HG03060 (cell line): ENCODE data around the gene GSTO2.
"Not testable (repeated sequence)": the region's sequence is repeated elsewhere in the genome, so short reads cannot be mapped to it uniquely, and the experiment has no call there.

ENCODE experiments used
- ATAC-seq: cut with Tn5 transposase; IDR thresholded peaks from one replicate; pipeline ENCODE4 v1.9.1; 2021; ENCODE audit warnings: low read depth, moderate number of reproducible peaks; ENCODE audit not compliant: unreplicated experiment

Gene GSTO2

GRCh38 chr10:104268713-104269645 lies at the start of gene GSTO2:
Gene GSTO2 (plus strand): TSS chr10:104269184. CDS start chr10:104274916, 5,732 bp downstream.
- ATAC-seq, result peak; percentile 99

- no peak for ATAC-seq
These were observed 48.5 kb upstream of the GSTO2 start for GRCh38 chr10:104220522-104220921.

- no peak for ATAC-seq
These were observed 45.7 kb upstream of the GSTO2 start for GRCh38 chr10:104223304-104223703.

GRCh38 chr10:104230490-104230889 lies 38.5 kb upstream of the GSTO2 start:
- ATAC-seq, result no peak

- peak; percentile 100 for ATAC-seq
These were observed 37.0 kb upstream of the GSTO2 start, which contains the start of gene CFAP43 for GRCh38 chr10:104231784-104232612. Gene CFAP43 (minus strand): TSS chr10:104232364. CDS start chr10:104232246, 118 bp downstream.

- no peak for ATAC-seq
These were observed 36.3 kb upstream of the GSTO2 start for GRCh38 chr10:104232613-104233102.

- no peak for ATAC-seq
These were observed 35.2 kb upstream of the GSTO2 start for GRCh38 chr10:104233817-104234216.

GRCh38 chr10:104234934-104235333 lies 34.0 kb upstream of the GSTO2 start:
- no peak for ATAC-seq

- no peak for ATAC-seq
These were observed 33.2 kb upstream of the GSTO2 start for GRCh38 chr10:104235801-104236200.

GRCh38 chr10:104240078-104240477 lies 28.9 kb upstream of the GSTO2 start:
- no peak for ATAC-seq

GRCh38 chr10:104242545-104242944 lies 26.4 kb upstream of the GSTO2 start:
- no peak for ATAC-seq

GRCh38 chr10:104243009-104243408 lies 26.0 kb upstream of the GSTO2 start:
- not testable (repeated sequence) for ATAC-seq

GRCh38 chr10:104243512-104243911 lies 25.5 kb upstream of the GSTO2 start:
- ATAC-seq, result no peak

- ATAC-seq, result no peak
These were observed 23.8 kb upstream of the GSTO2 start for GRCh38 chr10:104245066-104245632.

- ATAC-seq, result no peak
These were observed 22.0 kb upstream of the GSTO2 start for GRCh38 chr10:104246976-104247375.

- no peak for ATAC-seq
These were observed 21.4 kb upstream of the GSTO2 start for GRCh38 chr10:104247513-104248146.

- ATAC-seq, result not testable (repeated sequence)
These were observed 20.1 kb upstream of the GSTO2 start for GRCh38 chr10:104248931-104249330.

- ATAC-seq, result no peak
These were observed 18.6 kb upstream of the GSTO2 start for GRCh38 chr10:104250371-104250770.

GRCh38 chr10:104251443-104251842 lies 17.5 kb upstream of the GSTO2 start:
- ATAC-seq, result no peak

GRCh38 chr10:104252368-104252767 lies 16.6 kb upstream of the GSTO2 start:
- no peak for ATAC-seq
